HL-60 (cell line): ENCODE measurements around the gene AHDC1.

Experiments used
- DNase-seq, 2 experiments: peaks; one replicate each; pipeline ENCODE4 v3.0.0-alpha.2; 2010 to 2020; ENCODE audit warnings: low read depth in 1 of 2, low spot score in 1 of 2
- H3K27ac ChIP-seq: fragments of 250-450 bp; sonication (Bioruptor Pico); replicated peaks from 2 replicates; pipeline ENCODE4 v1.5.1; 2020; ENCODE audit warnings: mild to moderate bottlenecking, moderate library complexity
- H3K27me3 ChIP-seq: fragments of 250-450 bp; sonication (Bioruptor Pico); 2 replicates; pipeline ENCODE4 v1.5.1; 2021; ENCODE audit warnings: mild to moderate bottlenecking, moderate library complexity; ENCODE audit not compliant: insufficient read depth, poor library complexity, severe bottlenecking
- H3K4me3 ChIP-seq: replicated peaks from 2 replicates; pipeline ENCODE4 v1.5.1; 2011; ENCODE audit warnings: mild to moderate bottlenecking, control low read depth, low read length; ENCODE audit not compliant: insufficient read depth
- CTCF ChIP-seq: IDR thresholded peaks from one replicate; pipeline ENCODE4 v1.5.1; 2011; ENCODE audit warnings: low read length, control low read depth, inconsistent platforms; ENCODE audit not compliant: insufficient read depth
- GABPA ChIP-seq: IDR thresholded peaks from 2 replicates; pipeline ENCODE4 v1.6.1; 2012; ENCODE audit warnings: low read depth
- POLR2AphosphoS5 ChIP-seq: IDR thresholded peaks from 2 replicates; pipeline ENCODE4 v1.6.1; 2012; ENCODE audit warnings: low read depth
- REST ChIP-seq: IDR thresholded peaks from 2 replicates; pipeline ENCODE4 v1.6.1; 2012; ENCODE audit warnings: low read depth; ENCODE audit not compliant: insufficient replicate concordance
- SPI1 ChIP-seq: IDR thresholded peaks from 2 replicates; pipeline ENCODE4 v1.6.1; 2012; ENCODE audit warnings: low read depth, mild to moderate bottlenecking, borderline replicate concordance

Gene AHDC1

GRCh38 chr1:27600498-27601175, 3.3 kb downstream of the AHDC1 start:
- Histone ChIP-seq H3K27ac (no peak overlapping the region), H3K4me3 (no peak overlapping the region)
- no peak for DNase-seq

GRCh38 chr1:27599605-27600497, 4.1 kb downstream of the AHDC1 start:
- H3K4me3 ChIP-seq = no peak overlapping the region
- DNase-seq = no peak
- no peak overlapping the region for H3K27ac ChIP-seq
- TF ChIP-seq GABPA (no peak), REST (no peak), POLR2AphosphoS5 (no peak)
- H3K27me3 ChIP-seq = no peaks in the 10 kb centered on the region

More at GRCh38 chr1:27600498-27601175, 3.3 kb downstream of the AHDC1 start:
- TF ChIP-seq REST (no peak), CTCF (no peak), SPI1 (no peak)
- no peaks in the 10 kb centered on the region for H3K27me3 ChIP-seq

GRCh38 chr1:27598902-27599528, 4.9 kb downstream of the AHDC1 start:
- DNase-seq = peak; percentile 51 to 79
- no peak for TF ChIP-seq SPI1
- TF ChIP-seq REST = no peak
- no peak for TF ChIP-seq GABPA
- no peak for TF ChIP-seq POLR2AphosphoS5
- TF ChIP-seq CTCF = no peak
- H3K4me3 ChIP-seq = no peak overlapping the region
- no peak overlapping the region for H3K27ac ChIP-seq
- H3K27me3 ChIP-seq = no peaks in the 10 kb centered on the region
